Heart left ventricle (tissue), 13 donors: ENCODE measurements around the gene SLC2A9.

Source experiments
- CTCF ChIP-seq, 12 donors: fragments of 200-600 bp; sonication (generic) in 4 of 12; IDR thresholded peaks; one replicate each; pipeline versions ENCODE4 v1.5.0 to v1.8.0; 2018 to 2022; ENCODE audit warnings: antibody characterized with exemption in 12 of 12, mild to moderate bottlenecking in 5 of 12
- POLR2A ChIP-seq, 2 donors: fragments of 450-650 bp; IDR thresholded peaks; one replicate each; pipeline ENCODE4 v1.6.1; 2017; ENCODE audit warnings: antibody characterized with exemption in 2 of 2, mild to moderate bottlenecking in 2 of 2, moderate library complexity in 2 of 2
- donor health status: ischemic (EF 13 %, LVEDD 7.1; RV severe dilation, severe dysfunction).
- donor health status: DM: no; HTN: yes; CAD: no.
- donor health status: DM: no; HTN: no; CAD: no.
- donor health status: ischemic (EF 25% LVEDD 6.9; RV normal size, moderate dysfunction).
- donor health status: ischemic (EF 25% LVEDD 5.7; RV mildly dilated, moderate dysfunction).
- donor health status: ischemic (EF 35%, LVEDD 5.7; RV mildly dilated, moderate dysfunction).
- donor health status: nonischemic (EF 11% LVEDD 7.7; RV severe dilation, severe dysfunction).
- donor health status: DM: yes; HTN: yes; CAD: no.
- donor health status: PGD.
- donor health status: ischemic (EF 29% LVEDD 5.4; RV normal size, mild dysfunction).
- donor health status: nonischemic (EF 23%, LVEDD 6.1; RV moderate dilation, normal function).

- TF ChIP-seq CTCF (IDR thresholded peaks at IDR 0.05) = no peak
- TF ChIP-seq POLR2A (IDR thresholded peaks at IDR 0.05) = no peak
Observed at GRCh38 chr4:9804918-9805317, 216.4 kb downstream of the SLC2A9 start.
